ENCODE results near the gene FAM185A.
"Not testable (repeated sequence)": the region's sequence is repeated elsewhere in the genome, so short reads cannot be mapped to it uniquely, and the experiment has no call there.

The FAM185A gene

GRCh38 chr7:102780926-102781325, 32.1 kb downstream of the FAM185A start:
- DNase-seq = not testable (repeated sequence)

DNA sequence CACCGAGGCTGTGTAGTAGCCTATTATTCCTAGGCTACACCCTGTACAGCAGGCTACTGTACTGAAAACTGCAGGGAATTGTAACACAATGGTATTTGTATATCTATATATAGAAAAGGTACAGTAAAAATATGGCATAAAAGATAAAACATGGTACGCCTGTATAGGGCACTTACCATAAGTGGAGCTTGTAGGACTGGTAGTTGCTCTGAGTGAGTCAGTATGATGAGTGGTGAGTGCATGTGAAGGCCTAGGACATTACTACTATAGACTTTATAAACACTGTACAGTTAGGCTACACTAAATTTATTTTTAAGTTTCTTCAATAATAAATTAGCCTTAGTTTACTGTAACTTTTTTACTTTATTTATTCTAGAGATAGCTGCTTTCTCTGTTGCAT, 40.0 kb downstream of the FAM185A start:
- DNase-seq = not testable (repeated sequence)

- DNase-seq = not testable (repeated sequence)
These were observed 41.7 kb downstream of the FAM185A start for GRCh38 chr7:102790364-102791100.

GRCh38 chr7:102791367-102791766, 42.6 kb downstream of the FAM185A start:
- DNase-seq = not testable (repeated sequence)

GRCh38 chr7:102791831-102792230, 43.0 kb downstream of the FAM185A start:
- not testable (repeated sequence) for DNase-seq

DNA sequence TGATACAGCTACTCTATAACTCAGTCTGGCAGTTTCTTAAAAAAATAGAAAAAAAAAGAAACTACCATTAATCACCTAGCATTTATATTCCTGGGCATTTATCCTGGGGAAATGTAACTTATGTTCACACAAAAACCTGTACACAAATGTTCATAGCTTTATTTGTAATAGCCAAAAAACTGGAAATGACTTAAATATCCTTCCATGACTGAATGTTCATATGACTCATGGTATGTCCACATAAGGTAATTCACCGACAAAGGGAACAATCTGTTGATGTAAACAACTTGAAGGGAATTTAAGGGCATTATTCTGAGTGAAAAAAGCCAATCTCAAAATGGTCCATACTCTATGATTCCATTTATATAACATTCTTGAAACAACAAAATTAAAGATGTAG, 45.8 kb downstream of the FAM185A start:
- DNase-seq = not testable (repeated sequence)

GRCh38 chr7:102795987-102796595, 47.3 kb downstream of the FAM185A start:
- not testable (repeated sequence) for DNase-seq

DNA sequence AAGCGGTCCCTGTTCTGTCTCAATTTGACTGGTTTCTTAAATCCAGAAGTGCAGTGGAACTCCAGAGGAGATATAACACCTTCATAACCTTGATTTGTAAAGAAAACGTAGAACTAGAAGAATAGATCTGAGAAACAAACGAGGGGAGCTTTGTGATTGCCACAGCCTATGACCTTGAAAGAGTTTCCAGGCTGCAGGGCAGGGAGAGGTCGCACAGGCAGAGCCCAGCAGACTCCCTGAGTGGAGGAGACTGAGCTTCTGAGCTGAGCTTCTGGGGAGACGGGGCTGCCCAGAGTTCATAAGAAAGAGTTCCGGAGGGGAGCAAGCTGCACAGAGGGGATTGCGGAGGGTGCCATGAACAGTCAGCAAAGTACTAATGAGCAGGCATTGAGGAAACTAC, 57.8 kb downstream of the FAM185A start:
- DNase-seq = no peak

DNA sequence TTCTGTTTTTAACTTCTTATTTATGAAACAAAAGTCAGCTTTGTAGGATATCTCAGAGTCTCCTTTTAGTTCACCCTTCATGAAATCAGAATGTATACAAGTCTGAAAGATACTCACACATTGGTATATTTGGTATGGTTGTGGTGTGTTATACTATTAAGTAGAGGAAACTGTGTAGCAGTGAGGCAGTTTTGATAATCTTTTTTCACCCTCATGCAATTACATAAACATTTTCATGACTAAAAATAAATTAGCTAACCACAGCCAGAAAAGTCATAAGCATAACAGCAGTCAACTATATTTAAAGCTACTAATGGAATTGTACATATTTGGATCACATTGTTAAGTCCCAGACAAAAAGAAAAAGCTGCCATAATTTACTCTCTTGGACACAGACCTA, 62.1 kb downstream of the FAM185A start:
- no peak for DNase-seq

GRCh38 chr7:102811942-102812678, 63.3 kb downstream of the FAM185A start:
- DNase-seq = no peak

- DNase-seq = no peak
These were observed 64.6 kb downstream of the FAM185A start for GRCh38 chr7:102813191-102814024.

GRCh38 chr7:102814025-102814471, 65.2 kb downstream of the FAM185A start:
- DNase-seq = no peak

GRCh38 chr7:102817616-102818573, 69.1 kb downstream of the FAM185A start:
- no peak for DNase-seq

GRCh38 chr7:102819151-102819550, 70.4 kb downstream of the FAM185A start:
- DNase-seq = no peak

DNA sequence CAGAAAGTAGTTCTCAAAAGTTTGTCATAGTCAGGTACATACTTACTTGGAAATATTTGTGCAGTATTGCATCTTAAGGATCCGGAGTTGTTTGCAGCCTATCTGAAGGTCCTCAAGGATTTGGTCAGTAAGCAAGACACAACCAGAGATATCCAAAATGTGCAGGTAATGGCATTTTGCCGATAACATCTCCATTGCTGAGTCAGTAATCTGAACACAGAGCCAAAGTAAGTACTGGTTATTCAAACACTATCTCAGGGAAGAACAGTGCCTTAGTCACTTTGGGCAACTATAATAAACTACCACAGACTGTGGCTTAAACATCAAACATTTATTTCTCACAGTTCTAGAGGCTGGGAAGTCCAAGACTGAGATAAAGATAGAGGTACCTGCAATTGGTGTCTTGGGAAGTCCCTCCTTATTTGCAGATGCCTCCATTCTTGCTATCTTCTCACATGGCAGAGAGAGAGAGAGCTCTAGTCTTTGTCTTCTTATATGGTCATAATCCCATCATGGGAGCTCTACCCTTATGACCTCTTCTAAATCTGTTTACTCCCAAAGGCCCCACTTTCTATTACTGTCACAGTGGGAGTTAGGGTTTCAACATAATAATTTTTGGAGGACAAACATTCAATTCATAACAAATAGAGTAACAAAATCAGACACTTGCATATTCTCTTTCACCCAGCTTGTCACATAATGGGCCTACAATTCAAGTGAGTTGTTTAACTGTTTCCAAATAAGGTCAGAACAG, 73.4 kb downstream of the FAM185A start:
- DNase-seq = no peak

DNA sequence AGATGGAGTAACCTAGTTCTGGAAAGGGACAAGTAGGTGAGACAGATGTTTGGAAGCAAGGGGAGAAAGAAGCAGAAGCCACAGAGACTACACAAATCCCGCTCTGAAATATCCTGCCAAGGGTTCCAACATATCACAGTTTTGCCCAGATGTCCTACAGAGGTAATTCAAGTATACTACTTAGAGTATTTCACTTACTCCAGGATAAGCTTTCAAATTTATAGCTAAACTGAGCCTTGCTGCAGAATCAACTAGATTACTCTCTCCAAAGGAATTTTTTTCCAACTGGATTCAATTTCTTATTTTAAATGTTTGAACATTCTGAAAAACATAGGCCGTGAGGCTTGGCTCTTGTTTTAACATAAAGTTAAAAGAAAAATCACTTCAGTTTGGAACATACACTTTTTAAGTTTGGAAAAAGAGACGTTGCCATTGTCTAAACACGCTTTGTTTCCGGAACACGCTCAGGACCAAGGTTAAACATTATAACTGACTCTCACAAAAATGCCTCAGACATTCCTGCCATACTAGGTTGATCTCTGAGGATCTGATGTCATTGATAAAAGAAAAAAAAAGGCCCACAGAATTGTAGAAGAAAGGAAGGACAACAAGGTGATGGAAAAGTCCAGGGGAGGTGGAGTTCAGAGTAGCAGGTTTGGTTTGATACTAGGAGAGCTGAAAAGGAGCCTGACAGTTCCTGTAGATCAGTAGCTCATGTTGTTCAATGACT, 74.8 kb downstream of the FAM185A start:
- no peak for DNase-seq

DNA sequence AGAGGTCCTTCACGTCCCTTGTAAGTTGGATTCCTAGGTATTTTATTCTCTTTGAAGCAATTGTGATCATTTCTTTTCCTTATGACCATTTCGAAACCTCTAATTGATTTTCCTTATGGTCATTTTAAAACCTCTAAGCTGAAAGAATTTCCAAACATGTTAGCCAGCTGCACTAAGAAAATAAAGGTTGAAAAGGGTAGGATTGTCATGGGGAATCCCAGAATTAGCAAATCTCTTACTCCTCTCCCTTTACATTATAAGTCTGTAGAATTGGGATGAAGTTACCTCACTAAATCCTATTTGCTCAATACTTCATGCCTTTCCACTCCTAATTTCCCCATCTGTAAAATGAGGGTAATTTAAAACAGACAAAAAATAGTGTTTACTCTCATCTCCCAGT, 79.5 kb downstream of the FAM185A start:
- no peak for DNase-seq

DNA sequence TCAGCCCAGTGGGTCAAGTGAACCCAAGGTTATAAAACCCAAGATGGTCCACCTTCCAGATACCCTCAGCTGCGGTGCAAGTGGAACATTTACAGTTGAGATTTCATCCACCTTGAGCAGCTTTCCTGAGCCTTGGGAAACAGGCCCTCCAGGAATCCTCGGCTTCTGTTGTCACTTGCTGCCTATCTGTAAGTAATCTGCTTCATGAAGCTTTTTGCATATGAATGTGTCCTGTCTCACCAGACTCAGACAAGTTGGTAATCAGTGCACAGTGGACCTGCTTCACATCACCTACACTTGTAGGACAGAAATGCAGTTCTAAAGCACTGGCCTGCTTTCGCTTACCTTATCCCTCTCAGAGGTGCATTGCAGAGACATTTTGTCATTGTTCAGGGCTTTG, 80.3 kb downstream of the FAM185A start:
- DNase-seq = no peak

GRCh38 chr7:102830197-102830596, 81.4 kb downstream of the FAM185A start:
- no peak for DNase-seq

GRCh38 chr7:102832674-102833073, 83.9 kb downstream of the FAM185A start:
- no peak for DNase-seq

Data from CD4-positive, alpha-beta T cell treated with Interleukin-17A for 4 hours (primary cell).